CD14-positive monocyte (primary cell): Measurements from ENCODE around the gene HOXD12. TPM values are rescaled to one million over a fixed set of nuclear protein-coding genes. Genes with fewer than 3 reads are reported as not detected.

Experiments
- DNase-seq, 3 donors: peaks; one replicate each; pipeline ENCODE4 v3.0.0-alpha.2; 2011 to 2022
- H2AFZ ChIP-seq: 2 replicates; pipeline ENCODE4 v1.6.0; 2012; ENCODE audit warnings: mild to moderate bottlenecking, low read depth, low read length, inconsistent platforms; ENCODE audit not compliant: insufficient read depth, poor library complexity, severe bottlenecking
- H3K27ac ChIP-seq, 2 donors: 1 replicate in 1 of 2; 2 replicates in 1 of 2; pipeline ENCODE4 v1.5.1; 2012 to 2013; ENCODE audit warnings: low read length in 2 of 2, control low read depth in 1 of 2, inconsistent platforms in 1 of 2, low read depth in 1 of 2, mild to moderate bottlenecking in 1 of 2
- H3K27me3 ChIP-seq, 2 donors: one replicate each; pipeline versions ENCODE4 v1.6.0 to v1.6.1; 2011 to 2013; ENCODE audit warnings: low read length in 2 of 2; ENCODE audit not compliant: control insufficient read depth in 2 of 2, insufficient read depth in 2 of 2
- H3K36me3 ChIP-seq, 2 donors: replicated peaks in 1 of 2; 1 replicate in 1 of 2; 2 replicates in 1 of 2; pipeline versions ENCODE4 v1.5.1 to v1.6.1; 2012 to 2013; ENCODE audit warnings: low read length in 2 of 2, control low read depth in 1 of 2, inconsistent platforms in 1 of 2, mild to moderate bottlenecking in 1 of 2; ENCODE audit not compliant: insufficient read depth in 2 of 2, control insufficient read depth in 1 of 2
- H3K4me1 ChIP-seq, 2 donors: 1 replicate in 1 of 2; 2 replicates in 1 of 2; pipeline versions ENCODE4 v1.5.1 to v1.6.1; 2012 to 2013; ENCODE audit warnings: low read length in 2 of 2, control low read depth in 1 of 2, inconsistent platforms in 1 of 2, mild to moderate bottlenecking in 1 of 2, moderate library complexity in 1 of 2; ENCODE audit not compliant: insufficient read depth in 2 of 2, control insufficient read depth in 1 of 2
- H3K4me2 ChIP-seq: replicated peaks from 2 replicates; pipeline ENCODE3; 2012; ENCODE audit warnings: low read length, moderate library complexity, mild to moderate bottlenecking; ENCODE audit not compliant: poor library complexity, severe bottlenecking; ENCODE audit errors: extremely low read depth
- H3K4me3 ChIP-seq, 3 experiments: fragments of 200-600 bp in 1 of 3; sonication (generic) in 1 of 3; replicated peaks in 1 of 3; 1 replicate in 2 of 3; 2 replicates in 1 of 3; pipeline ENCODE4 v1.5.1; 2011 to 2013; ENCODE audit warnings: low read length in 3 of 3, mild to moderate bottlenecking in 3 of 3, control low read depth in 2 of 3, low read depth in 2 of 3, inconsistent platforms in 1 of 3, moderate library complexity in 1 of 3
- H3K79me2 ChIP-seq: 2 replicates; pipeline ENCODE4 v1.6.0; 2012; ENCODE audit warnings: mild to moderate bottlenecking, control low read depth, inconsistent platforms, low read length, moderate library complexity; ENCODE audit not compliant: insufficient read depth
- H3K9ac ChIP-seq: 2 replicates; pipeline ENCODE4 v1.6.0; 2017; ENCODE audit warnings: low read length, mild to moderate bottlenecking; ENCODE audit not compliant: insufficient read depth, poor library complexity, severe bottlenecking
- H3K9me3 ChIP-seq, 2 donors: replicated peaks in 1 of 2; 1 replicate in 1 of 2; 2 replicates in 1 of 2; pipeline versions ENCODE4 v1.5.1 to v1.6.1; 2012 to 2013; ENCODE audit warnings: low read length in 2 of 2, control low read depth in 1 of 2; ENCODE audit not compliant: control insufficient read depth in 1 of 2, insufficient read depth in 1 of 2
- H4K20me1 ChIP-seq: 2 replicates; pipeline ENCODE4 v1.6.0; 2012; ENCODE audit warnings: mild to moderate bottlenecking, low read length, control low read depth, moderate library complexity; ENCODE audit not compliant: insufficient read depth
- H3K27ac Mint-ChIP-seq, 7 donors: one replicate each; pipeline ENCODE4 v1.8.0; 2020; ENCODE audit warnings: mild to moderate bottlenecking in 7 of 7, mixed read lengths in 7 of 7, moderate library complexity in 6 of 7, inconsistent platforms in 2 of 7
- H3K27me3 Mint-ChIP-seq, 3 donors: one replicate each; pipeline ENCODE4 v1.8.0; 2021 to 2022; ENCODE audit warnings: low read depth in 3 of 3, mild to moderate bottlenecking in 3 of 3, mixed read lengths in 3 of 3, moderate library complexity in 3 of 3, inconsistent platforms in 1 of 3
- H3K36me3 Mint-ChIP-seq, 2 donors: one replicate each; pipeline ENCODE4 v1.8.0; 2020; ENCODE audit warnings: mixed read lengths in 2 of 2, inconsistent platforms in 1 of 2, mild to moderate bottlenecking in 1 of 2
- H3K4me1 Mint-ChIP-seq: one replicate; pipeline ENCODE4 v1.8.0; 2020; ENCODE audit warnings: mild to moderate bottlenecking, mixed read lengths
- H3K4me3 Mint-ChIP-seq, 2 donors: one replicate each; pipeline ENCODE4 v1.8.0; 2020; ENCODE audit warnings: mild to moderate bottlenecking in 2 of 2, mixed read lengths in 2 of 2, moderate library complexity in 1 of 2
- H3K9me3 Mint-ChIP-seq, 7 donors: one replicate each; pipeline ENCODE4 v1.8.0; 2020 to 2022; ENCODE audit warnings: mixed read lengths in 7 of 7, mild to moderate bottlenecking in 6 of 7, moderate library complexity in 6 of 7, inconsistent platforms in 2 of 7
- whole genome bisulfite sequencing: methylation state at CpG from one replicate; pipeline ENCODE4 v1.1.5; 2013; ENCODE audit warnings: missing lambda C conversion rate; ENCODE audit not compliant: insufficient coverage; 5-methylcytosine and 5-hydroxymethylcytosine counted together
- intact Hi-C, 2 donors: fragments of 100-400 bp; cut with micrococcal nuclease; formaldehyde crosslinking; loops; one replicate each; pipeline versions ENCODE4 v1.15.0 to v1.15.1; 2023
- polyA plus RNA-seq, 3 donors: library from polyadenylated mRNA; depleted of rRNA in 1 of 3; unstranded in 2 of 3; stranded (reverse) in 1 of 3; fragments of 300-500 nt in 2 of 3; fragments of >200 nt in 1 of 3; fragmentation: Illumina TruSeq in 2 of 3; gene quantifications; 1 replicate in 2 of 3; 2 replicates in 1 of 3; pipeline ENCODE4 v1.2.3, GENCODE V29; 2012 to 2021
- TF ChIP-seq, protein P1 (sequence below): fragments of 200-600 bp; IDR thresholded peaks from one replicate; pipeline ENCODE4 v1.8.0; 2022; ENCODE audit warnings: antibody characterized with exemption, mild to moderate bottlenecking

HOXD12 gene
- polyA plus RNA-seq, 3 donors: not detected

DNA sequence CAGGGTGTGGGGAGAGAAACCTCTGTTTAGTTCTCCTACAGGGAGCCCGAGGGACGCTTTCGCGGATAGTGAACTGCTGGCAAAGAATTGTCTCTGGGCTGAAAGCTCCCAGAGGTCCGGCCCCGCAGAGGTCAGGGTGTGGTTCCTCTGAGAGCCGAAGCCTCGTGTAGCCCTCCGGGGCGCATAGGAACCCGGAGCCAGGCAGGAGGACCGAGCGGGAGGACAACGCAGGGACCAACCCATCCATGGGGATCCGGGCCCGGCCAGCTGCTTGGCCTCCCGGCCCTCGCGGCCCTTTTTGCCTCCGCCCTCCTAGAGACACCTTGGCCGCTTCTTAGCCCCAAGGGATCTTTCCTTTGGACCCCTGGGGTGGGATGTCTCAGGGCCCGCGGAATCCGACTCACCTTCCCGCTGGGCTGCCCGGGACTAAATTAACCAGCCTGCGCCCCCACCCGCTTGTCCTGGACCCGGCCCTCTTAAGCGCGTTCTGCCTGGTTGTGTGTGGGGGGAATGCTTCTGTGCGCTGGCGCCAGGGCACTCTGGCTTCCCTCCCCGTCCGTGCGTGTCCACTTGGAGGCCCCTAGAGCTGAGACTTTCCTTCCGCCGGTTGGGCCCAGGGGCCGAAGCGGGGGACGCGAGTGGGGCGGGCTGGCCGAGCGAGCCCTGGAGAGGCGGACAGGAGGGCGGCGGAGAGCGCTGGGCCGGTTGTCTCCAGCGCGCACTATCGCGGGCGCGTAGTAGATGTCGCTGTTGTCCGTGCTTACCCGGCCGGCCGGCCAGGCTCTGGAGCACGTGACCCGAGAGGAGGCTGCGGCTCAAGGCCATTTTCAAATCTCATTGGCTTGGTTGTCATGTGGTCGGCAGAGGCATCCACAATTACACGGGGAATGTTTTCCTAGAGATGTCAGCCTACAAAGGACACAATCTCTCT is 16.6 kb downstream of the HOXD12 start, which contains the start of gene HOXD10:
TSS of gene HOXD10 (plus strand) at position 896 of the 931 bp plus-strand sequence. CDS start 56 bp downstream, outside the sequence.
- Histone ChIP-seq H2AFZ (no peak within 1 kb of the TSS), H4K20me1 (no peaks in the 10 kb centered on the region), H3K4me2 (no peak within 1 kb of the TSS), H3K4me3 (no peak within 1 kb of the TSS), H3K9ac (no peak within 1 kb of the TSS), H3K27ac (no peak within 1 kb of the TSS), H3K27me3 (peaks cover 96 to 100% of the 10 kb centered on the region in 2 donors), H3K9me3 (peaks cover 13 to 77% of the 10 kb centered on the region in 2 donors), H3K36me3 (no peaks in the 10 kb centered on the region), H3K79me2 (no peaks in the 10 kb centered on the region), H3K4me1 (no peaks in the 10 kb centered on the region)
- Mint-ChIP-seq H3K9me3 (peaks cover 4 to 49% (median 32%) of the 10 kb centered on the region in 7 donors), H3K36me3 (peaks cover 2 to 10% of the 10 kb centered on the region in 2 donors), H3K27me3 (peaks cover 95 to 99% (median 98%) of the 10 kb centered on the region in 3 donors), H3K4me1 (peaks cover 12% of the 10 kb centered on the region), H3K27ac (peak within 1 kb of the TSS in 1 of 7 donors; percentile 47), H3K4me3 (peak within 1 kb of the TSS in 1 of 2 donors; percentile 85)
- intact Hi-C loops: no loop called here
- 9% methylated on average over 61 of the region's 66 CpGs for WGBS
- DNase-seq: no peak
- TF ChIP-seq, protein P1, sequence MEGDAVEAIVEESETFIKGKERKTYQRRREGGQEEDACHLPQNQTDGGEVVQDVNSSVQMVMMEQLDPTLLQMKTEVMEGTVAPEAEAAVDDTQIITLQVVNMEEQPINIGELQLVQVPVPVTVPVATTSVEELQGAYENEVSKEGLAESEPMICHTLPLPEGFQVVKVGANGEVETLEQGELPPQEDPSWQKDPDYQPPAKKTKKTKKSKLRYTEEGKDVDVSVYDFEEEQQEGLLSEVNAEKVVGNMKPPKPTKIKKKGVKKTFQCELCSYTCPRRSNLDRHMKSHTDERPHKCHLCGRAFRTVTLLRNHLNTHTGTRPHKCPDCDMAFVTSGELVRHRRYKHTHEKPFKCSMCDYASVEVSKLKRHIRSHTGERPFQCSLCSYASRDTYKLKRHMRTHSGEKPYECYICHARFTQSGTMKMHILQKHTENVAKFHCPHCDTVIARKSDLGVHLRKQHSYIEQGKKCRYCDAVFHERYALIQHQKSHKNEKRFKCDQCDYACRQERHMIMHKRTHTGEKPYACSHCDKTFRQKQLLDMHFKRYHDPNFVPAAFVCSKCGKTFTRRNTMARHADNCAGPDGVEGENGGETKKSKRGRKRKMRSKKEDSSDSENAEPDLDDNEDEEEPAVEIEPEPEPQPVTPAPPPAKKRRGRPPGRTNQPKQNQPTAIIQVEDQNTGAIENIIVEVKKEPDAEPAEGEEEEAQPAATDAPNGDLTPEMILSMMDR: no peak

GRCh38 chr2:176117162-176117822 is 17.7 kb downstream of the HOXD12 start:
- H3K27ac Mint-ChIP-seq: no peak overlapping the region
- Histone ChIP-seq H3K4me2 (no peak overlapping the region), H3K27ac (no peak overlapping the region), H3K36me3 (no peaks in the 10 kb centered on the region), H2AFZ (no peak overlapping the region), H3K9me3 (peaks cover 13 to 76% of the 10 kb centered on the region in 2 donors), H4K20me1 (no peaks in the 10 kb centered on the region), H3K4me3 (no peak overlapping the region), H3K9ac (no peak overlapping the region), H3K27me3 (peaks cover 93 to 99% of the 10 kb centered on the region in 2 donors), H3K4me1 (peaks cover under 1 to 3% of the 10 kb centered on the region in 2 donors), H3K79me2 (no peaks in the 10 kb centered on the region)
- no peak for DNase-seq
- peaks cover 93 to 99% (median 97%) of the 10 kb centered on the region in 3 donors for H3K27me3 Mint-ChIP-seq
- peaks cover 4 to 43% (median 31%) of the 10 kb centered on the region in 7 donors for H3K9me3 Mint-ChIP-seq
- H3K4me1 Mint-ChIP-seq: peaks cover 9% of the 10 kb centered on the region
- TF ChIP-seq, protein P1: no peak
- WGBS: 22% methylated on average over 35 of the region's 40 CpGs
- intact Hi-C loops: no loop called here
- peaks cover 2 to 7% of the 10 kb centered on the region in 2 donors for H3K36me3 Mint-ChIP-seq
- H3K4me3 Mint-ChIP-seq: peak overlapping the region in 1 of 2 donors; percentile 85
